GM08714 (cell line): ENCODE measurements around the gene VPS26C.

Experiments
- H3K4me3 ChIP-seq: fragments of 200-500 bp; sonication (Bioruptor generic); 2 replicates; pipeline ENCODE4 v1.5.1; 2014; ENCODE audit warnings: mild to moderate bottlenecking, low read length, inconsistent platforms
- ZNF274 ChIP-seq: IDR thresholded peaks from 2 replicates; pipeline ENCODE4 v1.6.1; 2012; ENCODE audit warnings: mild to moderate bottlenecking, low read depth, low read length

Gene VPS26C

GRCh38 chr21:37249112-37249904 is 17.8 kb downstream of the VPS26C start:
- no peak for TF ChIP-seq ZNF274
- no peak overlapping the region for H3K4me3 ChIP-seq

- TF ChIP-seq ZNF274: no peak
Observed at GRCh38 chr21:37248298-37248697, 18.8 kb downstream of the VPS26C start.

DNA sequence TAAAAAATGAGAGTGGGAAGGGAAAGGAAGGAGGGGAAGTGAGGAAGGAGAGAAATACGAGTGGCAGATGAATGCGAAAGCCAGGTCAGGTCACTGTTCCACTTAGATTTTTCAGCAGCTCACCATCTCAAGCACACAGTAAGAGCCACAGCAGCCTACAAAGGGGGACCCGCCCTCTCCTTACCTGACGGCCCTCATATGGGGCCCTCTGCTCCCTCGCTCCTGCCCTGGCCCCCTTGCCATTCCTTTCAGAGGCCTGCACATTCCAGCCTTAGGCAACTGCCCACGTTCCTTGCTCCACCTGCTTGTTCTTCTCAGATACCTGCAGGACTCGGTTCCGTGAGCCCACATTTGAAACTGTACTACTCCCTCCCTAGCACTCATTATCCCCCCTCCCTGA is 22.0 kb downstream of the VPS26C start:
- TF ChIP-seq ZNF274: no peak

More at GRCh38 chr21:37248298-37248697, 18.8 kb downstream of the VPS26C start:
- no peak overlapping the region for H3K4me3 ChIP-seq

GRCh38 chr21:37244501-37245095 is 22.5 kb downstream of the VPS26C start:
- TF ChIP-seq ZNF274: no peak

More for the DNA sequence above, 22.0 kb downstream of the VPS26C start:
- H3K4me3 ChIP-seq: no peak overlapping the region

DNA sequence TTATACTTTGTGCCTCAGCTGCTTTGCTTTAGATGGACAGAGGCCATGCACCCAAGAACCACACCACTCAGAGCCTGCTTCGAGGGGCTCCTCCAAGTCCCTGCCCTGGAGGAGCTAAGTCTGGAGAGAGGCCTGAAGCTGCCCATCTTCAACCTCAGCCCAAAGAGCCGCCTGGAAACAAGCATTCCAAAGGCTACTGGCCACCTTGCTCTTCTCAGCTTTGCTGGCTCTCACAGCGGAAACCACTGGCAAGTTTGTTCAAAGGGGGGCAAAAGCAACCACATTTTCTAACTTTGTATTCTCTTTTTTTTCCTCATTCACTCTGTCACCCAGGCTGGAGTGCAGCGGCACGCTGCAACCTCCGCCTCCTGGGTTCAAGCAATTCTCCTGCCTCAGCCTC is 23.2 kb downstream of the VPS26C start:
- TF ChIP-seq ZNF274: no peak
- H3K4me3 ChIP-seq: no peak overlapping the region

More at GRCh38 chr21:37244501-37245095, 22.5 kb downstream of the VPS26C start:
- no peak overlapping the region for H3K4me3 ChIP-seq

- no peak overlapping the region for H3K4me3 ChIP-seq
- TF ChIP-seq ZNF274: no peak
Observed at GRCh38 chr21:37241426-37241825, 25.7 kb downstream of the VPS26C start.

- TF ChIP-seq ZNF274: no peak
- H3K4me3 ChIP-seq: no peak overlapping the region
Observed at GRCh38 chr21:37240978-37241377, 26.2 kb downstream of the VPS26C start.

- H3K4me3 ChIP-seq: no peak overlapping the region
- no peak for TF ChIP-seq ZNF274
Observed at GRCh38 chr21:37237764-37238163, 29.4 kb downstream of the VPS26C start.

DNA sequence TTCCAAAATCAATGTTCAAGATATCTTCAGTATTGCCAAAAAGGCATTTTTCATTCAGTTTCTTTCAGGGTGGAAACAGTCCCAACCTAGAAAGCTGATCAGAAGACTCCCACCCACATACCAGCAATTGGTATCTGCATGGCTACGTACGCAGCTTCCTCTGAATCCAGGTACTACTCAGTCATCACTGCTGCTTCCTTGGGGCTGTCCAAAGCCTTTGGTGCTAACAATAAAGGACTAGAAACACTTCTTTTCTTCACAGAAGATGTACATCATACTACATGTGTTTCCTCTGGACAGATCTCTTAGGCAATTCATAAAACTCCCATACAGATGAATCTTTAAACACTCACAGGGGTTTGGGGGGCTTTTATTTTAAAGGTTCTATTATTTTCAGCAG is 29.8 kb downstream of the VPS26C start:
- H3K4me3 ChIP-seq: no peak overlapping the region
- no peak for TF ChIP-seq ZNF274

DNA sequence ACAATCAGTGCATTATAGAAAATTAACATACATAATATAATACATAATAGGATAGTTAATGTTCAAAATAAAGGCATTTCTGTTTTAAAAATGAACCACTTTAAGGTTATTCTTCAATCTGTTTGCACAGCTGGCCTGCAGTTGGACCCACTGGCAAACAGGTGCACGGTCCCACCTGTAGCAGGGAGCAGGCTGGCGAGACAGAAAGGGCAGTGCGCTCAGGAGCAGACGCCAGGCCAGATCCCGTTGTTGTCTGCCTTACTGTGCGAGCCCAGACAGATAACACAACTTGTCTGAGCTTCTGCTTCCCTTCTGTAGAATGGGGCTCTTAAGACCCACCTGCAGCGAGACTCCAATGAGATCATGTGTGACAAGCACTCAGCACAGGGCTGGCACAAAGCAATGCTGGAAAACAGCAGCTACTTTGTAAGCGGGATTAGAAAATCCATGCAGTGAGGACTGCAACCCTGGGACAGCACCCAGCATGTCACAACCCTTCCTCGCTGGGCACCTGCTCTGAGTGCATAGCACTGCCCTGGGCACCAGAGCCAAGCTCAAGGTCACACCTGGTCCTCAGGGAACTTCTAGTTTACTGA is 33.5 kb downstream of the VPS26C start:
- no peak overlapping the region for H3K4me3 ChIP-seq
- no peak for TF ChIP-seq ZNF274

DNA sequence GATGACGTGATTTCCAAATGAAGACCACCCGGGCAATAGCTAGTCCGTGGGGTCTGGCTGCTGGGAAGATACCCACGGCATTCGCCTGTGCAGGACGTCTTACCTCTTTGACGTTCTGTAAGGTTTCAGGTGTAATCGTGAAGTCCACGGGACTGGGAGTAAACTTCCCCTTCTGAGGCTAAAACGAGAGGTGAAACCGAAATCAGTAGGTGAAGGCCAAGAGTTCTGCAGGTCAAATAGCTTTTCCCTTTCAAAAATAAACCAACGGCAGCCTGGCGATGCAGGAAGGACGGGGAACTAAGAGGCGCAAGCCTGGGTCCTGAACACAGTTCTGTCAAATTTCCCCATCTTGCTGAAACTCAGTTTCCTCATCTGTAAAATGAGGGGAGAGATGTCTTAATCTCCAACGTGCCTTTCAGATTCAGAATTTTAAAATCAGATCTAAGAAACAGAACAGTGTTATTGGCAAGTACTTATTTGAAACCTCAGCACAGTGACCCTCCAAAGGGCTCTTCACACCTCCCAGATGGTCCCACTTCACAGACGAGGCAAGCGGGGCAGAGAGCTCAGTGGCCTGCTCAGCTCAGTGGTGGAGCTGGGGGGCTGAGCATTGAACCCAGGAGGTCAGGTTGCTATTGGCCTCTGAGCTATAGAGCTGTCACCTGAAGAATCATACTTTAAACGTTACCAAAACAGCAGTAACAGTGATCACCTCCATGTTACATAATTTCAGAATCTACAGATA is 34.7 kb downstream of the VPS26C start:
- no peak for TF ChIP-seq ZNF274
- H3K4me3 ChIP-seq: no peak overlapping the region

DNA sequence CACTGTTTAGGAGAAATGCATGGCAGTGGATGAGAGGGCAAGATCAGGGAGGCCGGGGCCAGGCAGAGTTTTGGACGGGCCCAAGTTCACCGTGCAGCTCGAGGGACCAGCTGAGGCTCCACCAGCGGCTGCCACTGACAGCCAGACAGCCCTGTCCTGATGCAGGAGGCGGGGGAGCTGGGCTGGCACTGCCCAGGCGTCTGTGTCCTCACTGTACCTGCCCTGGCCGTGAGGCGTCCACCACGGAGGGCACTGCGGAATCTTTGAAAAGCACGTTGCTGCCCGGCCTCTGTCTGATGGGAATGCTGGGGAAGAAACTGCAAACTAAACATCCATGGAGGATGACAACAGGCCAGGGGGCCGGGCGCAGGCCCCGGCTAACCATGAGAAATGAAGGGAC is 35.5 kb downstream of the VPS26C start:
- no peak overlapping the region for H3K4me3 ChIP-seq
- no peak for TF ChIP-seq ZNF274

DNA sequence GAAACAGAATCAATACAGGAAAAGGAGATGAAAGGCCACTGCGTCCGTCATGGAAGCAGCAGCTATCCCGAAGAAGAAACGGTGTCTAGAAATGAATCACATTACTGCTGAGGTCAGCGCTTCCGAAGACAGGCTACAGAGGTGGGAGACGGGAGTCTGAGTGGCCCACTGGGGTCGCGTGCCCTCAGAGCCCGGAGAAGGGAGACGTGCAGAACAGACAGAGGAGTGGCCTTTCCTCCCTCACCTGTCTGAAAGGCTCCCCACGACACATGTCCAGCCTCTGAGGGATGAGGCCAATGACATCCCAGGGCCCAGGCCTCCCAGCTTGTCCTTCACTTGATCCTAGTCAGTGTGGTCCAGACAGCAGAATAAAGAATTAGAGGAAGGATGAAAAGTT is 35.9 kb downstream of the VPS26C start:
- TF ChIP-seq ZNF274: no peak
- no peak overlapping the region for H3K4me3 ChIP-seq

DNA sequence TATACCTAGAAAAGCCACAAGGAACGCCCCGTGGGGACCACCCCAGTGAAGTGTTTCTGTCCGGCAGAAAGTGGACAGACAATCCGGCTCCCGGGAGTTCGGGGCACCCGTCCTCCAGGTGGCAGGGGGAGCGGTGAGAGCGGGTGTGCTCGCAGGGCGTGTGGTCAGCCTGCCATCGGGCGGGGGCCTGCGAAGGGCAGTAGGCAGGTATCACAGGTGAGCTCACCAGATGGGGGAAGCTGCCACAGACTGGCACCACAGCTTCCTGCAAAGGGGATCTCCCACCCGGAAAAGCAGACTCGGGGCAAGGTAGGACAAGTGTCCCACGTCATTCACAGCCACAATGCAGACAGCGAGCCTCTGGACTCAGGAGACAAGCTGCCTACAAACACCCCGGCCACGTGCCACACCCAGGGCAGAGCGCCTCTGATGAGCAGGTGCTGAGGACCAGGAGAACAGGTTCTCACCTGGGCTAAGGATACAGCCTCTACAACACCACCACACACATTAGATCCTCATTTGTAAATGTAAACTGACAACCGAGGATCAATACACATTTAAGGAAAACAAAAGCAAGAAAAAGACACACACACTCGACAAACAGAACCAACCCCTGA is 36.4 kb downstream of the VPS26C start:
- no peak for TF ChIP-seq ZNF274

More for the DNA sequence above, 36.4 kb downstream of the VPS26C start:
- no peak overlapping the region for H3K4me3 ChIP-seq
